Thyroid gland (tissue), 4 donors: ENCODE results near the gene PCDHA12.
"Not testable (repeated sequence)": the region's sequence is repeated elsewhere in the genome, so short reads cannot be mapped to it uniquely, and the experiment has no call there.

Source experiments
- CTCF ChIP-seq, 6 experiments: fragments of 200-600 bp in 3 of 6; fragments of 450-650 bp in 3 of 6; sonication (generic) in 3 of 6; IDR thresholded peaks; one replicate each; pipeline ENCODE4 v1.5.1; 2016 to 2019; ENCODE audit warnings: antibody characterized with exemption in 6 of 6, mild to moderate bottlenecking in 2 of 6, inconsistent platforms in 1 of 6, moderate library complexity in 1 of 6
- POLR2A ChIP-seq, 2 donors: fragments of 450-650 bp; IDR thresholded peaks; one replicate each; pipeline ENCODE4 v1.6.1; 2017; ENCODE audit warnings: antibody characterized with exemption in 2 of 2, mild to moderate bottlenecking in 2 of 2, moderate library complexity in 1 of 2

GRCh38 chr5:140876541-140877261 lies 1.6 kb downstream of the PCDHA12 start:
- TF ChIP-seq CTCF, POLR2A (IDR thresholded peaks at IDR 0.05): not testable (repeated sequence)
